ENCODE results near the gene PEMT.

DNA sequence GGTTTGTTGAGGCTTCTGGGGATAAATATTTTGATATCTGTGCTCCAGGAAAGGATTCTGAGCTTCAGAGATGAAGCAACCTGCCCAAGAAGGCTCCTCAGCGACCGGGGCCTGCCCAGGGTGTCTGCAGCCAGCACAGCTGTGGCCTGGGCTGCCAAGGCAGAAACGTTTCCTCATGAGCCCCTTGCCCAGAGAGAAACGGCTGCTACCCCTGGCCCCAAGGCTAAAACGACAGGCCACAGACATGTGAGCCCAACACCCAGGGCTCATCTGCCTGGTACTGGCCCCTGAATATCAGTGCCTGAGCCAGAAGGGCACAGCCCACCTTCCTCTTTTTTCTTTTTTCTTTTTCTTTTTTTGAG is 49.9 kb downstream of the PEMT start:
- no peak for TF ChIP-seq CTCF (IDR thresholded peaks at IDR 0.05; ENCODE audit: low read length)
- no peak for TF ChIP-seq EZH2 (IDR thresholded peaks at IDR 0.05; ENCODE audit: borderline replicate concordance, low read length)
